Erythroblast (primary cell): ENCODE measurements around the gene NEUROD2.

Experiments used
- GATA1 ChIP-seq: IDR thresholded peaks from 2 replicates; pipeline ENCODE4 v1.6.1; 2011; ENCODE audit warnings: low read depth, mild to moderate bottlenecking, control low read depth, low read length, moderate library complexity
- POLR2A ChIP-seq: IDR thresholded peaks from 2 replicates; pipeline ENCODE4 v1.6.1; 2011; ENCODE audit warnings: mild to moderate bottlenecking, low read length

- no peak for TF ChIP-seq POLR2A
- no peak for TF ChIP-seq GATA1
Observed at GRCh38 chr17:39619786-39620101, 12.0 kb upstream of the NEUROD2 start.
